Activated T-helper 1 cell treated with anti-CD3 and anti-CD28 coated beads, Interleukin-12 subunit alpha, Interleukin-12 subunit beta, Interleukin-2, Interleukin-4 antibody, amounts not matched to agents 30 ng/mL and 10 ng/mL and 1 ng/mL, durations not matched to agents 14 hours and 24 hours and 36 hours (primary cell): ENCODE data around the gene BRAT1. TPM values are rescaled to one million over a fixed set of nuclear protein-coding genes. Genes with fewer than 3 reads are reported as not detected.
"Not testable (repeated sequence)": the region's sequence is repeated elsewhere in the genome, so short reads cannot be mapped to it uniquely, and the experiment has no call there.

ENCODE experiments used
- DNase-seq: peaks from one replicate; pipeline ENCODE4 v3.0.0; 2021; ENCODE audit warnings: low spot score
- H3K27ac Mint-ChIP-seq: one replicate; pipeline ENCODE4 v1.8.0; 2021; ENCODE audit warnings: mild to moderate bottlenecking, mixed read lengths
- H3K27me3 Mint-ChIP-seq: one replicate; pipeline ENCODE4 v1.8.0; 2022; ENCODE audit warnings: mild to moderate bottlenecking, moderate library complexity, mixed read lengths; ENCODE audit not compliant: insufficient read depth
- H3K36me3 Mint-ChIP-seq: one replicate; pipeline ENCODE4 v1.8.0; 2021; ENCODE audit warnings: low read depth, mixed read lengths
- H3K4me1 Mint-ChIP-seq: one replicate; pipeline ENCODE4 v1.8.0; 2021; ENCODE audit warnings: low read depth, mixed read lengths
- H3K4me3 Mint-ChIP-seq: one replicate; pipeline ENCODE4 v1.8.0; 2021; ENCODE audit warnings: mild to moderate bottlenecking, moderate library complexity, mixed read lengths
- H3K9me3 Mint-ChIP-seq: one replicate; pipeline ENCODE4 v1.8.0; 2021; ENCODE audit warnings: mixed read lengths
- intact Hi-C: fragments of 100-400 bp; cut with micrococcal nuclease; formaldehyde crosslinking; loops from one replicate; pipeline ENCODE4 v1.15.1; 2024
- total RNA-seq: library from RNA; stranded (reverse); gene quantifications from 2 replicates; pipeline ENCODE4 v1.2.3, GENCODE V29; 2022

BRAT1 gene
- total RNA-seq, 1 donor from 2014 or later, result 42.9 TPM

DNA sequence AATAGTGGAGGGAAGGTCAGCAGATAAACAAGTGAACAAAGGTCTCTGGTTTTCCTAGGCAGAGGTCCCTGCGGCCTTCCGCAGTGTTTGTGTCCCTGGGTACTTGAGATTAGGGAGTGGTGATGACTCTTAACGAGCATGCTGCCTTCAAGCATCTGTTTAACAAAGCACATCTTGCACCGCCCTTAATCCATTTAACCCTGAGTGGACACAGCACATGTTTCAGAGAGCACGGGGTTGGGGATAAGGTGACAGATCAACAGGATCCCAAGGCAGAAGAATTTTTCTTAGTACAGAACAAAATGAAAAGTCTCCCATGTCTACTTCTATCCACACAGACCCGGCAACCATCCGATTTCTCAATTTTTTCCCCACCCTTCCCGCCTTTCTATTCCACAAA, 21.8 kb downstream of the BRAT1 start:
- H3K4me3 Mint-ChIP-seq, H3K27me3 Mint-ChIP-seq, H3K36me3 Mint-ChIP-seq, H3K9me3 Mint-ChIP-seq, H3K27ac Mint-ChIP-seq, intact Hi-C loops, DNase-seq: not testable (repeated sequence)
- peaks cover 15% of the 10 kb centered on the region for H3K4me1 Mint-ChIP-seq

DNA sequence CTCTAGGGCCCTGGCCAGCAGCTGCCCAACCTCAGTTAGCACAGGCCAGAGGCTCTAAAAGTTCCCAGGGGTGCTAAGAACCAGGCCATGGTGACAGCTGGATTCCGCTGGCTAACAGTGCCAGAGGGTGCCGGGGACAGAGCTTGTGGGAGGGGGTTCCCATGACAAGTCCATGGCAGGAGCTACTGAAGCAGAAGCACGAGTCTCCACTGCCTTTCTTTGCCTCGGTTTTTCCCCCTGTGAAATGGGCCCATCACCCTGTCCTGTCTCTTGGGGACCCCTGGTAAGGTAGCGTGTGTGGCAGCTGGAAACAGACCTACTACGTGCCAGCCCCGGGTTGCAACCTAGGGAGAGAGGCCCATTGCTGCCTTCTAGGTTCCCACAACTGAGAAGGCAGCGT, 22.5 kb downstream of the BRAT1 start:
- H3K36me3 Mint-ChIP-seq, result not testable (repeated sequence)

DNA sequence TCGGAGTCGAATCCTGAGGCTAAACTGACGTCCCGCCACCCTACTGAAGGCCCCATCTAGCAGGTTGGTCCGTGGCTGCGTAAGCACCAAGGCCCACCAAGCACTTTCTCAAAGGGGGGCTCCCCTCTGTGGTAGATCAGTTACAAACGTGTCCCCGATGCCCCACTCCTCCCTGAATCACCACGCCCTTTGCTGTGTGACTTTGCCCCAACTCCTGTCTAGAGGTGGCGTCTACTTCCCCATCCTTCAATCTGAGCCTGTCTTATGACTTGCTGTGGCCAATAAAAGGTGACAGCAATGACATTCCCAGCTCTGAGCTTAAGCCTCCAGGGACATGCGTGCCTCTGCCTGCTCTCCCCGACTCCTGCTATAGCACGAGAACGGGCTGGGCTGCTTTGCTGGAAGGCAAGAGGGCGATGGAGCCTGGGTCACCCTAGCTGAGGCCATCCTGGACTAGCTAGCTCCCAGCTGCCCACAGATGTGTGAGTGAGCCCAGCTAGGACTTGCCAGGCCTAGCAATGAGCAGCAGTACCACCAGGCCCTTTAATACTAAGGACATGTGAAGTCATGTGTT, 23.0 kb downstream of the BRAT1 start:
- H3K36me3 Mint-ChIP-seq, H3K27me3 Mint-ChIP-seq, H3K9me3 Mint-ChIP-seq, H3K4me3 Mint-ChIP-seq, intact Hi-C loops, DNase-seq: not testable (repeated sequence)
- Mint-ChIP-seq H3K27ac (peak overlapping the region; percentile 40), H3K4me1 (peaks cover 28% of the 10 kb centered on the region)

More for the DNA sequence above, 22.5 kb downstream of the BRAT1 start:
- H3K4me3 Mint-ChIP-seq, H3K27me3 Mint-ChIP-seq, DNase-seq, intact Hi-C loops, H3K9me3 Mint-ChIP-seq, H3K27ac Mint-ChIP-seq: not testable (repeated sequence)
- H3K4me1 Mint-ChIP-seq, result peaks cover 23% of the 10 kb centered on the region

DNA sequence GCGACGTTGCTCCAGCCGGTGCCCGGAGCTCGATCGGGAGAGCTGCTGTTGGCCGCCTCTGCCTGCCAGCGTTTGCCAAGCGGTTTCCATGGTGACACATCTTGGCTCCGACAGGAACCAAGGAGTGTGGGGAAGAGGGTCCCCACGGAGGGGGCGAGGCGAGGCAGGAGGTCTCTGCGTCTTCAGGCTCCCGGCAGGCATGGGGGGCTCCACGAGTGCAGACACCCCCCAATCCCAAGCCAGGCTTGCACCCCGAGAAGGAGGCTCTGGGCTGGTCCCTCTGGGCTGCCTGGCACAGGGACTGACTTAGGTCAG, 23.6 kb downstream of the BRAT1 start:
- H3K36me3 Mint-ChIP-seq, H3K4me3 Mint-ChIP-seq, DNase-seq, H3K27me3 Mint-ChIP-seq, H3K9me3 Mint-ChIP-seq, H3K27ac Mint-ChIP-seq: not testable (repeated sequence)
- H3K4me1 Mint-ChIP-seq, result peaks cover 30% of the 10 kb centered on the region
- intact Hi-C loops, result loop anchor here (2.0 kb wide), 1 partner anchor 23 kb away; no protein-coding TSS in a partner anchor

- peak overlapping the region; percentile 74 for H3K4me3 Mint-ChIP-seq
- H3K27me3 Mint-ChIP-seq, DNase-seq, H3K9me3 Mint-ChIP-seq, H3K36me3 Mint-ChIP-seq: not testable (repeated sequence)
- intact Hi-C loops, result loop anchor here (1.0 to 2.0 kb wide), 4 partner anchors 9 to 100 kb away; partner anchors contain the start of genes BRAT1 and TTYH3
- H3K4me1 Mint-ChIP-seq, result peaks cover 30% of the 10 kb centered on the region
- peak overlapping the region; percentile 97 for H3K27ac Mint-ChIP-seq
Observed at GRCh38 chr7:2530994-2531795, 24.1 kb downstream of the BRAT1 start.

- peak; percentile 63 for DNase-seq
- Mint-ChIP-seq H3K4me1 (peaks cover 34% of the 10 kb centered on the region), H3K27ac (peak overlapping the region; percentile 97), H3K27me3 (no peaks in the 10 kb centered on the region), H3K4me3 (peak overlapping the region; percentile 74), H3K9me3 (no peaks in the 10 kb centered on the region), H3K36me3 (peaks cover 13% of the 10 kb centered on the region)
- intact Hi-C loops, result loop anchor here (1.0 to 2.0 kb wide), 4 partner anchors 8 to 101 kb away; partner anchors contain the start of genes BRAT1 and TTYH3
Observed at GRCh38 chr7:2530071-2530987, 25.0 kb downstream of the BRAT1 start.

GRCh38 chr7:2529161-2530070, 25.9 kb downstream of the BRAT1 start:
- H3K27ac Mint-ChIP-seq, result peak overlapping the region; percentile 97
- peaks cover 34% of the 10 kb centered on the region for H3K4me1 Mint-ChIP-seq
- no peaks in the 10 kb centered on the region for H3K27me3 Mint-ChIP-seq
- intact Hi-C loops, result loop anchor here (1.0 to 5.0 kb wide), 6 partner anchors 7 to 228 kb away; partner anchors contain the start of genes BRAT1, EIF3B and TTYH3
- peak; percentile 60 for DNase-seq
- H3K9me3 Mint-ChIP-seq, result no peaks in the 10 kb centered on the region
- H3K36me3 Mint-ChIP-seq, result peaks cover 13% of the 10 kb centered on the region
- H3K4me3 Mint-ChIP-seq, result peak overlapping the region; percentile 74

DNA sequence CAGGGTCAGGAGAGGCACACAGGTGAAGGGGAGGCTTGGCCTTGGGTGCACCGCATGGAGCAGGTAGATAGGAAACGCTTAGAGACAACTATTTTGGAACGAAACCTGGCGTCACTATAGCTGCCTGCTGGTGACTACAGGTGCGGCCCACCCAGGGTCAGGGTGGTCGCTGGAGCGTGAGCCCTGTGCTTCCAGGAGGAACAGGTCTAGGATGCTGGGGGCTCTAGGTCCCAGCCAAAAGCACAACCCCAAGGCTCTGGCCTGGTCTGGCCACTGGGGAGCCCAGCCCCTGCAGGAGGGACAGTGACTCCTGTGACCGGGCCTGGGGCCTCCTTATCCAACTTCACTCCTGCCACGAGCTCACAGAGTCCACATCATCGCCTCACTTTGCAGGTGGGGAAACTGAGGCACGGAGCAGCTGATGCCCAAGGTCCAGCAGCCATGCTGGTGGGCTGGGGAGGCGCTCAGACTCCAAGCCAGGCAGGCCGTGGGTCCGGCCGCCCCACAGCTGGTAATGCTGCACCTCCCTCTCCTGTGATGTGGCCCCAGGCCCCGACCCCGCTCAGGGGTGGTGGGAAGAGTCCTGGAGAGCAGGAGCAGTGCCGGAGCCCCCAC, 26.7 kb downstream of the BRAT1 start:
- Mint-ChIP-seq H3K36me3 (peaks cover 13% of the 10 kb centered on the region), H3K27me3 (no peaks in the 10 kb centered on the region), H3K9me3 (no peaks in the 10 kb centered on the region), H3K4me3 (peak overlapping the region; percentile 69), H3K4me1 (peaks cover 34% of the 10 kb centered on the region), H3K27ac (peak overlapping the region; percentile 86)
- intact Hi-C loops, result loop anchor here (5.0 kb wide), 2 partner anchors 176 to 229 kb away; partner anchors contain the start of gene EIF3B
- no peak for DNase-seq

DNA sequence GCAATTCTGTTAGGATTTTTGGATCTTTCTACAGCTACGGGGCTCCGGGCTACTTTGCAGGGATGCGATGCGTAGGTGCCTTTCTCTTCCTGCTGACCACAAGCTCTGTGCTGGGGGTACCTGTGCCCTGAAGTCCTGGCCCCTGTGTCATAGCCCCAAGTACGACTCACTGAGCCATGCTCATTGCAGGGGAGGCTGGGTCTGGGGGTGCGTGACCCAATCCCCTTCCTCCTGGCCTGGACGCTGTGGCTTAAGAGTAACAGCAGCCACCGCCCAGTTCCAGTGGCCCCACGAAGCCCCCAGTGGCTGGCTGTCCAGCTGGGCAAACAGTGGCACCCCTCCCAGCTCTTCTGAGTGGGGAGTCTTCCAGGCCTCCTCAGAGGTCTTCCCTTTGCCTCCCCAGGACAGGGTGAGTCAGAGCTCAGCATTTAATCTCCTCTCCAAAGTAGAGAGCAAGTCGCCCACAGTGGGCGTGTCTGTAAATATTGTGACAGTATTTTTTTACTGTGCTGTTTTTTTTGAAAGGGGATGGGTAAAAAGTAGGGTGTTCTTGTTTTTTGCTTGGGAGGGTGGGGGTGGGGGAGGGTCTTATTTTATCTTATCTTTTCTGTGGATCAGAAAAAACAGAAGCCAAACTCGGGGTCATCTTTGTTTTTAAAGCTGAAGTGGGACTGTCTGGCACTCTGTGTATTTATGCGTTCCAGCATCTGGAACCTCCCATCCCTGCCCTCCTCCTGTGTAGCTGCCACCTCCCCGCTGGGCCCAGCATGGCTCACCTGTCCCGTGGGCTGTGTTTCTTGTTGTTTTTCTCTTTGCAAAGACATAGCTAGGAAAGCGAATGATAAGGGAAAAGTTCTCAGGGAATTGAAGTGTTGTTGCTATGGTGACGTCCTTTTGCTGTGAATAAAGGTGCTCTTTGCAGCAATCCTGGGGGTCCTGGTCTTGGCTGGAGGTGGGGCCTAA, 27.5 kb downstream of the BRAT1 start:
- intact Hi-C loops, result loop anchor here (5.0 kb wide), 2 partner anchors 175 to 230 kb away; partner anchors contain the start of gene EIF3B
- Mint-ChIP-seq H3K4me1 (peaks cover 38% of the 10 kb centered on the region), H3K4me3 (peak overlapping the region; percentile 69), H3K9me3 (no peaks in the 10 kb centered on the region), H3K27ac (peak overlapping the region; percentile 86), H3K27me3 (no peaks in the 10 kb centered on the region), H3K36me3 (peaks cover 13% of the 10 kb centered on the region)
- peak; percentile 43 for DNase-seq

GRCh38 chr7:2526659-2527504, 28.4 kb downstream of the BRAT1 start:
- intact Hi-C loops, result loop anchor here (5.0 kb wide), 2 partner anchors 175 to 230 kb away; partner anchors contain the start of gene EIF3B
- peaks cover 15% of the 10 kb centered on the region for H3K36me3 Mint-ChIP-seq
- no peaks in the 10 kb centered on the region for H3K27me3 Mint-ChIP-seq
- peaks cover 46% of the 10 kb centered on the region for H3K4me1 Mint-ChIP-seq
- peak overlapping the region; percentile 86 for H3K27ac Mint-ChIP-seq
- H3K9me3 Mint-ChIP-seq, result no peaks in the 10 kb centered on the region
- no peak overlapping the region for H3K4me3 Mint-ChIP-seq
- no peak for DNase-seq
